Activated CD8-positive, alpha-beta T cell treated with anti-CD3 and anti-CD28 coated beads for 36 hours (primary cell): ENCODE measurements around the gene BIK. TPM values are rescaled to one million over a fixed set of nuclear protein-coding genes. Genes with fewer than 3 reads are reported as not detected.

Experiments
- ATAC-seq: fragments of 200-7000 bp; cut with Tn5 transposase; one replicate; pipeline ENCODE4 v1.10.0; 2021; ENCODE audit warnings: mild to moderate bottlenecking, moderate library complexity
- CTCF ChIA-PET: fragments of 350-600 bp; sonication (Branson Sonifier 250); formaldehyde crosslinking; loops from one replicate; lab custom pipeline; 2021; ENCODE audit warnings: antibody characterized with exemption; lab: Charles Lee
- POLR2A ChIA-PET: fragments of 350-600 bp; sonication (Branson Sonifier 250); formaldehyde crosslinking; loops from one replicate; lab custom pipeline; 2021; ENCODE audit warnings: antibody characterized with exemption; lab: Charles Lee
- DNase-seq: peaks from one replicate; pipeline ENCODE4 v3.0.0-alpha.2; 2020
- H3K27ac Mint-ChIP-seq: one replicate; pipeline ENCODE4 v1.8.0; 2021; ENCODE audit warnings: mild to moderate bottlenecking, mixed read lengths
- H3K27me3 Mint-ChIP-seq: one replicate; pipeline ENCODE4 v1.8.0; 2021; ENCODE audit warnings: mixed read lengths
- H3K36me3 Mint-ChIP-seq: one replicate; pipeline ENCODE4 v1.8.0; 2021; ENCODE audit warnings: low read depth, mixed read lengths
- H3K4me1 Mint-ChIP-seq: one replicate; pipeline ENCODE4 v1.8.0; 2021; ENCODE audit warnings: low read depth, mixed read lengths
- H3K4me3 Mint-ChIP-seq: one replicate; pipeline ENCODE4 v1.8.0; 2021; ENCODE audit warnings: mild to moderate bottlenecking, moderate library complexity, mixed read lengths
- H3K9me3 Mint-ChIP-seq: one replicate; pipeline ENCODE4 v1.8.0; 2021; ENCODE audit warnings: mixed read lengths
- CTCF ChIP-seq: fragments of 200-600 bp; IDR thresholded peaks from one replicate; pipeline ENCODE4 v1.8.0; 2022; ENCODE audit warnings: antibody characterized with exemption, mild to moderate bottlenecking
- intact Hi-C: fragments of 100-400 bp; cut with micrococcal nuclease; formaldehyde crosslinking; loops from one replicate; pipeline ENCODE4 v1.10.0; 2022
- total RNA-seq, 2 experiments: library from RNA; stranded (reverse); gene quantifications; one replicate each; pipeline ENCODE4 v1.2.3, GENCODE V29; 2021

BIK gene
- total RNA-seq, 2 experiments from 2014 or later: 2.5 to 3.3 TPM

GRCh38 chr22:43157874-43158546, 47.5 kb downstream of the BIK start:
- Mint-ChIP-seq H3K27ac (no peak overlapping the region), H3K27me3 (no peaks in the 10 kb centered on the region), H3K4me1 (peaks cover 14% of the 10 kb centered on the region), H3K36me3 (no peaks in the 10 kb centered on the region), H3K9me3 (no peaks in the 10 kb centered on the region), H3K4me3 (no peak overlapping the region)
- intact Hi-C loops: no loop called here
- ChIA-PET POLR2A (no interaction called here), CTCF (no interaction called here)
- DNase-seq (no peak), ATAC-seq (no peak)
- no peak for TF ChIP-seq CTCF

GRCh38 chr22:43158778-43159483, 48.4 kb downstream of the BIK start:
- Mint-ChIP-seq H3K4me3 (no peak overlapping the region), H3K9me3 (no peaks in the 10 kb centered on the region), H3K27me3 (no peaks in the 10 kb centered on the region), H3K4me1 (peaks cover 14% of the 10 kb centered on the region), H3K27ac (no peak overlapping the region), H3K36me3 (no peaks in the 10 kb centered on the region)
- TF ChIP-seq CTCF: no peak
- ATAC-seq: no peak
- CTCF ChIA-PET: no interaction called here
- intact Hi-C loops: no loop called here
- POLR2A ChIA-PET: no interaction called here
- no peak for DNase-seq

- Mint-ChIP-seq H3K27ac (no peak overlapping the region), H3K27me3 (no peaks in the 10 kb centered on the region), H3K4me3 (no peak overlapping the region), H3K9me3 (no peaks in the 10 kb centered on the region), H3K36me3 (no peaks in the 10 kb centered on the region), H3K4me1 (peaks cover 12% of the 10 kb centered on the region)
- ChIA-PET CTCF (no interaction called here), POLR2A (no interaction called here)
- TF ChIP-seq CTCF: no peak
- DNase-seq: no peak
- intact Hi-C loops: no loop called here
- no peak for ATAC-seq
Observed at GRCh38 chr22:43159484-43160178, 49.1 kb downstream of the BIK start.

- POLR2A ChIA-PET: no interaction called here
- no peak for ATAC-seq
Observed at GRCh38 chr22:43160497-43161126, 50.1 kb downstream of the BIK start.

More at GRCh38 chr22:43160497-43161126, 50.1 kb downstream of the BIK start:
- no peak for DNase-seq
- Mint-ChIP-seq H3K4me1 (peaks cover 6% of the 10 kb centered on the region), H3K27ac (no peak overlapping the region), H3K36me3 (no peaks in the 10 kb centered on the region), H3K4me3 (no peak overlapping the region), H3K9me3 (no peaks in the 10 kb centered on the region), H3K27me3 (no peaks in the 10 kb centered on the region)
- TF ChIP-seq CTCF: no peak
- CTCF ChIA-PET: no interaction called here
- intact Hi-C loops: no loop called here
